Ectodermal cell (in vitro differentiated cells): ENCODE results near the gene ANKEF1.

Experiments used
- H3K27ac ChIP-seq: 2 replicates; pipeline ENCODE4 v1.7.0; 2013; ENCODE audit warnings: mild to moderate bottlenecking, low read depth, low read length; ENCODE audit not compliant: insufficient read depth, poor library complexity, severe bottlenecking
- H3K27me3 ChIP-seq: 2 replicates; pipeline ENCODE4 v1.7.0; 2013; ENCODE audit warnings: mild to moderate bottlenecking, low read length; ENCODE audit not compliant: insufficient read depth, control insufficient read depth, poor library complexity, severe bottlenecking
- H3K36me3 ChIP-seq: one replicate; pipeline ENCODE4 v1.7.0; 2013; ENCODE audit warnings: low read length; ENCODE audit not compliant: control insufficient read depth, insufficient read depth
- H3K4me1 ChIP-seq: one replicate; pipeline ENCODE4 v1.7.0; 2013; ENCODE audit warnings: low read length; ENCODE audit not compliant: control insufficient read depth, insufficient read depth
- H3K4me3 ChIP-seq: 2 replicates; pipeline ENCODE4 v1.7.0; 2013; ENCODE audit warnings: low read depth, low read length, control low read depth; ENCODE audit not compliant: insufficient read depth
- H3K9me3 ChIP-seq: 2 replicates; pipeline ENCODE4 v1.7.0; 2013; ENCODE audit warnings: mild to moderate bottlenecking, low read length, moderate library complexity; ENCODE audit not compliant: control insufficient read depth
- WGBS, 2 experiments: methylation state at CpG; one replicate each; pipeline ENCODE4 v1.1.7; 2013; ENCODE audit warnings: missing lambda C conversion rate in 2 of 2; 5-methylcytosine and 5-hydroxymethylcytosine counted together

The ANKEF1 gene

GRCh38 chr20:10078403-10078802, 43.6 kb downstream of the ANKEF1 start:
- H3K27me3 ChIP-seq, result no peaks in the 10 kb centered on the region
- 97 to 100% methylated on average over 3 of the region's 3 CpGs for WGBS, 2 experiments

GRCh38 chr20:10079964-10080363, 45.2 kb downstream of the ANKEF1 start:
- H3K36me3 ChIP-seq, result no peaks in the 10 kb centered on the region

More at GRCh38 chr20:10078403-10078802, 43.6 kb downstream of the ANKEF1 start:
- H3K27ac ChIP-seq, result no peak overlapping the region
- H3K4me3 ChIP-seq, result no peak overlapping the region
- H3K9me3 ChIP-seq, result no peaks in the 10 kb centered on the region
- no peaks in the 10 kb centered on the region for H3K4me1 ChIP-seq
- H3K36me3 ChIP-seq, result no peaks in the 10 kb centered on the region

GRCh38 chr20:10080574-10080973, 45.8 kb downstream of the ANKEF1 start:
- Histone ChIP-seq H3K36me3 (no peaks in the 10 kb centered on the region), H3K4me3 (no peak overlapping the region), H3K9me3 (no peaks in the 10 kb centered on the region), H3K27ac (no peak overlapping the region), H3K27me3 (no peaks in the 10 kb centered on the region), H3K4me1 (no peaks in the 10 kb centered on the region)

More at GRCh38 chr20:10079964-10080363, 45.2 kb downstream of the ANKEF1 start:
- Histone ChIP-seq H3K4me1 (no peaks in the 10 kb centered on the region), H3K27me3 (no peaks in the 10 kb centered on the region), H3K4me3 (no peak overlapping the region), H3K27ac (no peak overlapping the region), H3K9me3 (no peaks in the 10 kb centered on the region)

GRCh38 chr20:10089871-10090587, 55.2 kb downstream of the ANKEF1 start:
- no peak overlapping the region for H3K27ac ChIP-seq
- WGBS, 2 experiments, result 90 to 96% methylated on average over 4 of the region's 4 CpGs

GRCh38 chr20:10090588-10091166, 55.9 kb downstream of the ANKEF1 start:
- no peak overlapping the region for H3K4me3 ChIP-seq
- H3K36me3 ChIP-seq, result no peaks in the 10 kb centered on the region
- H3K9me3 ChIP-seq, result no peaks in the 10 kb centered on the region
- H3K27ac ChIP-seq, result no peak overlapping the region
- no peaks in the 10 kb centered on the region for H3K4me1 ChIP-seq
- WGBS, 2 experiments, result 62 to 74% methylated on average over 1 to 2 of the region's 2 CpGs
- no peaks in the 10 kb centered on the region for H3K27me3 ChIP-seq

More at GRCh38 chr20:10089871-10090587, 55.2 kb downstream of the ANKEF1 start:
- no peaks in the 10 kb centered on the region for H3K27me3 ChIP-seq
- H3K9me3 ChIP-seq, result no peaks in the 10 kb centered on the region
- H3K4me3 ChIP-seq, result no peak overlapping the region
- H3K36me3 ChIP-seq, result no peaks in the 10 kb centered on the region
- H3K4me1 ChIP-seq, result no peaks in the 10 kb centered on the region

GRCh38 chr20:10093087-10093591, 58.4 kb downstream of the ANKEF1 start:
- Histone ChIP-seq H3K4me3 (no peak overlapping the region), H3K27me3 (no peaks in the 10 kb centered on the region), H3K36me3 (no peaks in the 10 kb centered on the region), H3K27ac (no peak overlapping the region), H3K4me1 (no peaks in the 10 kb centered on the region), H3K9me3 (no peaks in the 10 kb centered on the region)
- WGBS, 2 experiments, result 91 to 94% methylated on average over 2 of the region's 2 CpGs

- 90 to 97% methylated on average over 5 of the region's 5 CpGs for WGBS, 2 experiments
- Histone ChIP-seq H3K9me3 (no peaks in the 10 kb centered on the region), H3K4me1 (no peaks in the 10 kb centered on the region), H3K27me3 (no peaks in the 10 kb centered on the region), H3K36me3 (no peaks in the 10 kb centered on the region), H3K4me3 (no peak overlapping the region), H3K27ac (no peak overlapping the region)
Measured at GRCh38 chr20:10094566-10095173, 59.9 kb downstream of the ANKEF1 start.

GRCh38 chr20:10096790-10097189, 62.0 kb downstream of the ANKEF1 start:
- WGBS, 2 experiments, result 83 to 95% methylated on average over 2 of the region's 3 CpGs
- Histone ChIP-seq H3K4me1 (no peaks in the 10 kb centered on the region), H3K36me3 (no peaks in the 10 kb centered on the region), H3K4me3 (no peak overlapping the region), H3K9me3 (no peaks in the 10 kb centered on the region), H3K27ac (no peak overlapping the region), H3K27me3 (no peaks in the 10 kb centered on the region)

GRCh38 chr20:10105046-10105445, 70.3 kb downstream of the ANKEF1 start:
- Histone ChIP-seq H3K27me3 (no peaks in the 10 kb centered on the region), H3K36me3 (no peaks in the 10 kb centered on the region), H3K9me3 (no peaks in the 10 kb centered on the region), H3K27ac (no peak overlapping the region), H3K4me1 (no peaks in the 10 kb centered on the region), H3K4me3 (no peak overlapping the region)
